HepG2 (cell line): ENCODE data around the gene ZNF23. TPM values are rescaled to one million over a fixed set of nuclear protein-coding genes. Genes with fewer than 3 reads are reported as not detected.

Experiments used
- FOXJ3 ChIP-seq: sonication (generic); formaldehyde crosslinking; IDR thresholded peaks from 2 replicates; pipeline ENCODE4 v1.4.0; 2020; ENCODE audit warnings: missing genetic modification reagents, mild to moderate bottlenecking, borderline replicate concordance
- IRF1 ChIP-seq: sonication (generic); formaldehyde crosslinking; IDR thresholded peaks from 2 replicates; pipeline ENCODE4 v1.4.0; 2020; ENCODE audit warnings: low read depth, mild to moderate bottlenecking, missing genetic modification reagents
- KDM4B ChIP-seq: sonication (generic); formaldehyde crosslinking; IDR thresholded peaks from 2 replicates; pipeline ENCODE4 v1.4.0; 2020; ENCODE audit warnings: missing genetic modification reagents
- NCOA2 ChIP-seq: sonication (generic); formaldehyde crosslinking; IDR thresholded peaks from 2 replicates; pipeline ENCODE4 v1.8.0; 2022; ENCODE audit warnings: inconsistent platforms
- ZBTB40 ChIP-seq, 2 experiments: fragments of 450-650 bp in 1 of 2; sonication (generic) in 1 of 2; formaldehyde crosslinking in 1 of 2; IDR thresholded peaks; 2 replicates each; pipeline versions ENCODE4 v1.6.1 to v1.8.0; 2016 to 2022; ENCODE audit warnings: antibody characterized with exemption in 1 of 2, mild to moderate bottlenecking in 1 of 2, missing genetic modification reagents in 1 of 2
- ZEB1 ChIP-seq: IDR thresholded peaks from 2 replicates; pipeline ENCODE4 v1.6.1; 2012; ENCODE audit warnings: mild to moderate bottlenecking, low read depth, inconsistent platforms; ENCODE audit not compliant: insufficient replicate concordance
- ZFP37 ChIP-seq: sonication (generic); formaldehyde crosslinking; IDR thresholded peaks from 2 replicates; pipeline ENCODE4 v1.4.0; 2020; ENCODE audit warnings: missing genetic modification reagents, borderline replicate concordance
- ZMYM4 ChIP-seq: sonication (generic); formaldehyde crosslinking; IDR thresholded peaks from 2 replicates; pipeline ENCODE4 v1.8.1; 2023; ENCODE audit warnings: mild to moderate bottlenecking, missing genetic modification reagents
- ZNF251 ChIP-seq: sonication (generic); formaldehyde crosslinking; IDR thresholded peaks from 2 replicates; pipeline ENCODE4 v1.9.0; 2021; ENCODE audit warnings: mild to moderate bottlenecking, missing genetic modification reagents
- ZNF484 ChIP-seq: sonication (generic); formaldehyde crosslinking; IDR thresholded peaks from 2 replicates; pipeline ENCODE4 v1.5.1; 2020; ENCODE audit warnings: mild to moderate bottlenecking, low read depth, missing genetic modification reagents, borderline replicate concordance
- ZNF557 ChIP-seq: sonication (generic); formaldehyde crosslinking; IDR thresholded peaks from 2 replicates; pipeline ENCODE4 v1.4.0; 2020; ENCODE audit warnings: missing genetic modification reagents
- ZNF678 ChIP-seq: sonication (generic); formaldehyde crosslinking; IDR thresholded peaks from 2 replicates; pipeline ENCODE4 v1.4.0; 2020; ENCODE audit warnings: mild to moderate bottlenecking, missing genetic modification reagents
- ZNF709 ChIP-seq: sonication (generic); formaldehyde crosslinking; IDR thresholded peaks from 2 replicates; pipeline ENCODE4 v1.5.0; 2020; ENCODE audit warnings: mild to moderate bottlenecking, missing genetic modification reagents
- ZNF75D ChIP-seq: sonication (generic); formaldehyde crosslinking; IDR thresholded peaks from 2 replicates; pipeline ENCODE4 v1.8.1; 2023; ENCODE audit warnings: missing genetic modification reagents, mild to moderate bottlenecking, borderline replicate concordance
- ZNF784 ChIP-seq: sonication (generic); formaldehyde crosslinking; IDR thresholded peaks from 2 replicates; pipeline ENCODE4 v1.5.1; 2020; ENCODE audit warnings: missing genetic modification reagents, mild to moderate bottlenecking, borderline replicate concordance
- ZSCAN30 ChIP-seq: sonication (generic); formaldehyde crosslinking; IDR thresholded peaks from 2 replicates; pipeline ENCODE4 v1.5.0; 2020; ENCODE audit warnings: mild to moderate bottlenecking, missing genetic modification reagents
- polyA plus RNA-seq, 8 experiments: library from polyadenylated mRNA; depleted of rRNA in 3 of 8; stranded (reverse) in 7 of 8; unstranded in 1 of 8; fragments of >200 nt; fragmentation: Illumina TruSeq in 4 of 8; extraction: Trizol in 4 of 8; gene quantifications; 2 replicates each; pipeline versions ENCODE4 v1.2.1 to v1.2.3, GENCODE V29; 2011 to 2016; ENCODE audit warnings: low read depth in 4 of 8, missing spikeins in 1 of 8, mixed read lengths in 1 of 8; ENCODE audit not compliant: insufficient read depth in 1 of 8
- total RNA-seq, 5 experiments: library from RNA; depleted of rRNA; stranded (reverse); fragments of >200 nt; fragmentation: Illumina TruSeq; extraction: Trizol; gene quantifications; 2 replicates each; pipeline ENCODE4 v1.2.3, GENCODE V29; 2016; ENCODE audit warnings: low read depth in 1 of 5

Gene ZNF23
- total and polyA plus RNA-seq, 2 of the 13 experiments (the other 11 are each of a cell fraction or from before 2014, with no cell fraction given) = 8.6 to 12.2 TPM

GRCh38 chr16:71461686-71462648, at the start of gene ZNF23 (continued):
- TF ChIP-seq ZBTB40 (IDR thresholded peaks at IDR 0.05) = peak; percentile 59
- peak; percentile 94 for TF ChIP-seq ZBTB40 (CRISPR knock-in tag; IDR thresholded peaks at IDR 0.05)
- TF ChIP-seq ZNF557 (CRISPR knock-in tag) = 0 out of 2 replicates have a peak, but pooled peaks have one; percentile 48
- TF ChIP-seq ZNF484 (CRISPR knock-in tag) = 0 out of 2 replicates have a peak, but pooled peaks have one; percentile 37
- TF ChIP-seq ZNF678 (CRISPR knock-in tag) = peak; percentile 85
- TF ChIP-seq KDM4B (CRISPR knock-in tag) = peak; percentile 98
- TF ChIP-seq ZFP37 (CRISPR knock-in tag) = no peak; the same call in 1 of the 2 replicates
- TF ChIP-seq IRF1 = no peak
- TF ChIP-seq ZMYM4 (CRISPR knock-in tag) = peak; percentile 92
- peak; percentile 97 for TF ChIP-seq ZNF784 (CRISPR knock-in tag)
- TF ChIP-seq ZEB1 = peak; percentile 36
- TF ChIP-seq FOXJ3 (CRISPR knock-in tag) = peak; percentile 81; the same call in 1 of the 2 replicates
- TF ChIP-seq ZNF709 (CRISPR knock-in tag) = no peak
- TF ChIP-seq ZSCAN30 (CRISPR knock-in tag) = no peak
- TF ChIP-seq ZNF75D (CRISPR knock-in tag) = no peak
- TF ChIP-seq ZNF251 (CRISPR knock-in tag) = no peak
- TF ChIP-seq NCOA2 = no peak
